HG02973 (cell line): ENCODE data around the gene TRUB2.

Experiments
- ATAC-seq: cut with Tn5 transposase; IDR thresholded peaks from one replicate; pipeline ENCODE4 v1.9.1; 2021; ENCODE audit warnings: moderate library complexity; ENCODE audit not compliant: unreplicated experiment

The TRUB2 gene

GRCh38 chr9:128322404-128323211 lies at the start of gene TRUB2, which contains the start of gene COQ4:
Gene TRUB2 (minus strand): TSS chr9:128322447. CDS start chr9:128322408, 39 bp downstream.
Gene COQ4 (plus strand): TSS chr9:128322839. CDS start chr9:128322859, 20 bp downstream.
- peak; percentile 68 for ATAC-seq

- no peak for ATAC-seq
These were observed 49.4 kb upstream of the TRUB2 start for GRCh38 chr9:128371630-128372117.

- peak; percentile 82 for ATAC-seq
These were observed 48.7 kb upstream of the TRUB2 start, which contains the start of gene URM1 for GRCh38 chr9:128370752-128371629. Gene URM1 (plus strand): TSS chr9:128371374. CDS start chr9:128371381, 7 bp downstream.

GRCh38 chr9:128370367-128370751 lies 48.1 kb upstream of the TRUB2 start:
- no peak for ATAC-seq

- no peak for ATAC-seq
These were observed 46.9 kb upstream of the TRUB2 start for GRCh38 chr9:128369024-128369706.

- no peak for ATAC-seq
These were observed 43.3 kb upstream of the TRUB2 start for GRCh38 chr9:128365525-128365924.

GRCh38 chr9:128362774-128363173 lies 40.5 kb upstream of the TRUB2 start:
- ATAC-seq: no peak

- ATAC-seq: peak; percentile 70
These were observed 39.9 kb upstream of the TRUB2 start for GRCh38 chr9:128361986-128362646.

GRCh38 chr9:128361296-128361985 lies 39.2 kb upstream of the TRUB2 start:
- no peak for ATAC-seq

- ATAC-seq: no peak
These were observed 38.6 kb upstream of the TRUB2 start for GRCh38 chr9:128360826-128361225.

- no peak for ATAC-seq
These were observed 36.6 kb upstream of the TRUB2 start for GRCh38 chr9:128358861-128359260.

- no peak for ATAC-seq
These were observed 35.8 kb upstream of the TRUB2 start for GRCh38 chr9:128358090-128358489.

- no peak for ATAC-seq
These were observed 33.2 kb upstream of the TRUB2 start for GRCh38 chr9:128355451-128355850.

- ATAC-seq: no peak
These were observed 27.5 kb upstream of the TRUB2 start for GRCh38 chr9:128349772-128350171.

GRCh38 chr9:128349125-128349524 lies 26.9 kb upstream of the TRUB2 start:
- no peak for ATAC-seq

- ATAC-seq: no peak
These were observed 22.8 kb upstream of the TRUB2 start for GRCh38 chr9:128344931-128345605.

GRCh38 chr9:128343855-128344254 lies 21.6 kb upstream of the TRUB2 start:
- no peak for ATAC-seq

- ATAC-seq: no peak
These were observed 20.9 kb upstream of the TRUB2 start for GRCh38 chr9:128342971-128343680.

GRCh38 chr9:128341435-128341849 lies 19.2 kb upstream of the TRUB2 start:
- ATAC-seq: peak; percentile 40
